H1 (cell line): Measurements from ENCODE around the gene BABAM2. TPM values are rescaled to one million over a fixed set of nuclear protein-coding genes. Genes with fewer than 3 reads are reported as not detected.

Experiments
- ASH2L ChIP-seq: fragments of 200-600, 300-600 bp; sonication (generic); IDR thresholded peaks from one replicate; pipeline ENCODE4 v1.7.1; 2017; ENCODE audit warnings: low read length
- CHD2 ChIP-seq: IDR thresholded peaks from 2 replicates; pipeline ENCODE4 v1.6.1; 2012; ENCODE audit warnings: low read length, improper control_type of control experiment
- CHD7 ChIP-seq: fragments of 300-600 bp; sonication (generic); IDR thresholded peaks from 2 replicates; pipeline ENCODE4 v1.7.1; 2012; ENCODE audit warnings: low read length, moderate library complexity, mild to moderate bottlenecking, inconsistent platforms; ENCODE audit not compliant: insufficient replicate concordance
- E2F6 ChIP-seq: IDR thresholded peaks from 2 replicates; pipeline ENCODE4 v1.6.1; 2012; ENCODE audit warnings: inconsistent platforms
- KDM4A ChIP-seq: IDR thresholded peaks from one replicate; pipeline ENCODE4 v1.7.1; 2012; ENCODE audit warnings: low read depth, mild to moderate bottlenecking, moderate library complexity, low read length, inconsistent platforms; ENCODE audit not compliant: severe bottlenecking
- MAX ChIP-seq: IDR thresholded peaks from 2 replicates; pipeline ENCODE4 v1.6.1; 2012; ENCODE audit warnings: inconsistent platforms
- NRF1 ChIP-seq: IDR thresholded peaks from 2 replicates; pipeline ENCODE4 v1.6.1; 2011; ENCODE audit warnings: mild to moderate bottlenecking, low read depth, low read length, improper control_type of control experiment
- SP2 ChIP-seq: IDR thresholded peaks from 2 replicates; pipeline ENCODE4 v1.6.1; 2012; ENCODE audit warnings: mild to moderate bottlenecking, low read length, inconsistent platforms
- SRF ChIP-seq: IDR thresholded peaks from 2 replicates; pipeline ENCODE4 v1.6.1; 2011; ENCODE audit warnings: mild to moderate bottlenecking, low read depth, low read length, moderate library complexity
- USF2 ChIP-seq: IDR thresholded peaks from 2 replicates; pipeline ENCODE4 v1.6.1; 2011; ENCODE audit warnings: low read length, improper control_type of control experiment
- polyA plus RNA-seq, 7 experiments: library from polyadenylated mRNA; depleted of rRNA in 3 of 7; stranded (reverse) in 5 of 7; unstranded in 2 of 7; fragments of >200 nt in 5 of 7; fragments of 200-250 nt in 2 of 7; gene quantifications; 1 replicate in 5 of 7; 2 replicates in 1 of 7; 4 replicates in 1 of 7; pipeline versions ENCODE4 v1.2.1 to v1.2.3, GENCODE V29; 2011 to 2013; ENCODE audit warnings: missing spikeins in 2 of 7, mixed read lengths in 2 of 7
- total RNA-seq: library from RNA; stranded (reverse); fragmentation: NEBNext Ultra II Directional; extraction: Animal tissue kit (Norgen Biotek cat#: 25700); gene quantifications from 2 replicates; pipeline ENCODE4 v1.2.1, GENCODE V29; 2021

BABAM2 gene
- total and polyA plus RNA-seq, 2 of the 8 experiments (the other 6 are each of a cell fraction or from before 2014, with no cell fraction given), result 15.8 to 20.9 TPM

- TF ChIP-seq CHD7, result no peak
- no peak for TF ChIP-seq KDM4A
- TF ChIP-seq E2F6, result no peak
- no peak for TF ChIP-seq USF2
- no peak for TF ChIP-seq MAX
- no peak for TF ChIP-seq SP2
- no peak for TF ChIP-seq CHD2
- TF ChIP-seq NRF1, result no peak
- TF ChIP-seq ASH2L, result no peak
- no peak for TF ChIP-seq SRF
Observed at GRCh38 chr2:28164280-28164801, 273.8 kb downstream of the BABAM2 start (continued).
